Pancreas (tissue), 10 donors: ENCODE results near the gene SGCA. TPM values are rescaled to one million over a fixed set of nuclear protein-coding genes. Genes with fewer than 3 reads are reported as not detected.
A peak's percentile ranks its signal among the peaks of the same experiment; 100 is the strongest.

Experiments
- ATAC-seq, 4 donors: fragments of 200-7000 bp; cut with Tn5 transposase; one replicate each; pipeline versions ENCODE4 v1.8.0 to v1.9.1; 2020; ENCODE audit warnings: mild to moderate bottlenecking in 4 of 4, moderate library complexity in 4 of 4
- DNase-seq, 6 donors: peaks; one replicate each; pipeline ENCODE4 v3.0.0-alpha.2; 2020
- FAIRE-seq: peaks from 2 replicates; lab custom pipeline; 2012; peaks lifted over from hg19 to GRCh38; lab: Jason Lieb, UNC
- H3K27ac ChIP-seq, 4 donors: fragments of 200-600 bp; sonication (generic); 1 replicate in 3 of 4; 2 replicates in 1 of 4; pipeline versions ENCODE4 v1.5.0 to v1.8.0; 2020
- H3K27me3 ChIP-seq, 4 donors: fragments of 200-600 bp; one replicate each; pipeline ENCODE4 v1.8.0; 2021
- H3K36me3 ChIP-seq, 3 donors: fragments of 200-600 bp; sonication (generic) in 1 of 3; one replicate each; pipeline versions ENCODE4 v1.5.0 to v1.8.0; 2020 to 2021
- H3K4me1 ChIP-seq, 3 donors: fragments of 200-600 bp; one replicate each; pipeline ENCODE4 v1.8.0; 2021
- H3K4me3 ChIP-seq, 4 donors: fragments of 200-600 bp; sonication (generic) in 2 of 4; one replicate each; pipeline versions ENCODE4 v1.5.0 to v1.8.0; 2020 to 2021
- H3K9me3 ChIP-seq, 4 donors: fragments of 200-600 bp; one replicate each; pipeline ENCODE4 v1.8.0; 2021
- CTCF ChIP-seq, 4 donors: fragments of 200-600 bp; sonication (generic) in 3 of 4; IDR thresholded peaks; one replicate each; pipeline versions ENCODE4 v1.5.0 to v1.8.0; 2021; ENCODE audit warnings: antibody characterized with exemption in 4 of 4
- WGBS, 2 donors: extraction: QIAGEN DNeasy Blood & Tissue Kit; methylation state at CpG; one replicate each; pipeline ENCODE4 v1.1.7; 2013; 5-methylcytosine and 5-hydroxymethylcytosine counted together
- intact Hi-C, 3 donors: fragments of 100-400 bp; cut with DNase I; formaldehyde crosslinking; loops; one replicate each; pipeline versions ENCODE4 v1.11.1 to v1.14.2; 2022
- polyA plus RNA-seq, 2 donors: library from polyadenylated mRNA; stranded (reverse); fragments of 200-250 nt; gene quantifications; one replicate each; pipeline ENCODE4 v1.2.3, GENCODE V29; 2013
- total RNA-seq, 6 donors: library from RNA; stranded (reverse); fragmentation: NEBNext Ultra II Directional in 4 of 6; extraction: Animal tissue kit (Norgen Biotek cat#: 25700) in 4 of 6; gene quantifications; one replicate each; pipeline versions ENCODE4 v1.2.1 to v1.2.4, GENCODE V29; 2021 to 2023
- donor health status: healthy with polysubstance abuse.
- donor health status: DM: no; HTN: no; CAD: no; lungs with moderate emphysema.
- donor health status: DM: no; HTN: no; CAD: no.
- donor health status: control.
- donor health status: control.
- donor health status: Bipolar disorder and iron deficiency.
- donor health status: DM: yes; HTN: yes; CAD: no.
- donor health status: DM: no; HTN: no; CAD: no.
- donor health status: DM: no; HTN: no; CAD: no.
- donor health status: DM: yes; HTN: yes; CAD: no.

The SGCA gene
- total and polyA plus RNA-seq, 8 donors, result 0.31 to 3.0 (median 1.1) TPM; not detected in 3

GRCh38 chr17:50134206-50135110 lies 31.3 kb upstream of the SGCA start:
- Histone ChIP-seq H3K4me1 (peaks cover 0 to 3% (median 0%) of the 10 kb centered on the region in 3 donors), H3K36me3 (peaks cover 0 to 23% (median 19%) of the 10 kb centered on the region in 3 donors), H3K27me3 (peaks cover 0 to 2% (median 0%) of the 10 kb centered on the region in 4 donors), H3K27ac (no peak overlapping the region), H3K4me3 (no peak overlapping the region), H3K9me3 (no peaks in the 10 kb centered on the region)
- TF ChIP-seq CTCF (IDR thresholded peaks at IDR 0.05), result no peak
- intact Hi-C loops, result no loop called here
- ATAC-seq (no peak), FAIRE-seq (no peak), DNase-seq (no peak)
- 82 to 87% methylated on average over 16 of the region's 16 CpGs for WGBS, 2 donors

- no peaks in the 10 kb centered on the region for H3K9me3 ChIP-seq
- H3K27me3 ChIP-seq, result no peaks in the 10 kb centered on the region
- ATAC-seq (peak in 1 of 4 donors; percentile 29), DNase-seq (peak in 1 of 6 donors; percentile 41), FAIRE-seq (no peak)
- 85 to 88% methylated on average over 16 of the region's 16 CpGs for WGBS, 2 donors
- TF ChIP-seq CTCF (IDR thresholded peaks at IDR 0.05), result no peak
- no peak overlapping the region for H3K27ac ChIP-seq
- no peak overlapping the region for H3K4me3 ChIP-seq
- intact Hi-C loops, result no loop called here
- peaks cover 0 to 25% (median 21%) of the 10 kb centered on the region in 3 donors for H3K36me3 ChIP-seq
- H3K4me1 ChIP-seq, result no peaks in the 10 kb centered on the region
Observed at GRCh38 chr17:50135316-50136095, 30.3 kb upstream of the SGCA start.

GRCh38 chr17:50136096-50136687 lies 29.6 kb upstream of the SGCA start:
- ATAC-seq (no peak), FAIRE-seq (no peak), DNase-seq (peak in 1 of 6 donors; percentile 57)
- H3K4me3 ChIP-seq, result no peak overlapping the region
- H3K27me3 ChIP-seq, result no peaks in the 10 kb centered on the region
- H3K4me1 ChIP-seq, result no peaks in the 10 kb centered on the region
- H3K9me3 ChIP-seq, result no peaks in the 10 kb centered on the region
- intact Hi-C loops, result no loop called here
- WGBS, 2 donors, result 96 to 97% methylated on average over 11 of the region's 11 CpGs
- H3K27ac ChIP-seq, result no peak overlapping the region
- peaks cover 0 to 25% (median 21%) of the 10 kb centered on the region in 3 donors for H3K36me3 ChIP-seq
- TF ChIP-seq CTCF (IDR thresholded peaks at IDR 0.05), result no peak

- Histone ChIP-seq H3K9me3 (no peaks in the 10 kb centered on the region), H3K27me3 (no peaks in the 10 kb centered on the region), H3K27ac (no peak overlapping the region), H3K4me1 (no peaks in the 10 kb centered on the region), H3K36me3 (peaks cover 0 to 25% (median 21%) of the 10 kb centered on the region in 3 donors), H3K4me3 (no peak overlapping the region)
- intact Hi-C loops, result no loop called here
- FAIRE-seq (no peak), DNase-seq (peak in 1 of 6 donors; percentile 9), ATAC-seq (no peak)
- no peak for TF ChIP-seq CTCF (IDR thresholded peaks at IDR 0.05)
- WGBS, 2 donors, result 92 to 93% methylated on average over 4 of the region's 4 CpGs
Observed at GRCh38 chr17:50137042-50137441, 28.8 kb upstream of the SGCA start.
